HepG2 (cell line): ENCODE data around the gene PCBP1. TPM values are rescaled to one million over a fixed set of nuclear protein-coding genes. Genes with fewer than 3 reads are reported as not detected.

Experiments used
- ETV6 ChIP-seq: sonication (generic); formaldehyde crosslinking; conservative IDR thresholded peaks from 2 replicates; pipeline ENCODE4 v1.4.0; 2020; ENCODE audit warnings: missing genetic modification reagents
- FOXJ3 ChIP-seq: sonication (generic); formaldehyde crosslinking; IDR thresholded peaks from 2 replicates; pipeline ENCODE4 v1.4.0; 2020; ENCODE audit warnings: missing genetic modification reagents, mild to moderate bottlenecking, borderline replicate concordance
- GLI4 ChIP-seq: sonication (generic); formaldehyde crosslinking; IDR thresholded peaks from 2 replicates; pipeline ENCODE4 v1.5.1; 2020; ENCODE audit warnings: missing genetic modification reagents, mild to moderate bottlenecking, moderate library complexity, borderline replicate concordance
- HNRNPLL ChIP-seq: fragments of 200-400 bp; formaldehyde crosslinking; IDR thresholded peaks from 2 replicates; pipeline ENCODE4 v1.6.1; 2017; ENCODE audit warnings: mild to moderate bottlenecking, low read depth, low read length; ENCODE audit not compliant: poor library complexity, severe bottlenecking
- KDM1A ChIP-seq: IDR thresholded peaks from 2 replicates; pipeline ENCODE4 v1.6.1; 2016; ENCODE audit warnings: missing compliant biosample characterization
- KDM3A ChIP-seq: IDR thresholded peaks from 2 replicates; pipeline ENCODE4 v1.6.1; 2018; ENCODE audit warnings: low read depth, missing compliant biosample characterization
- NFIC ChIP-seq: IDR thresholded peaks from 2 replicates; pipeline ENCODE4 v1.6.1; 2012; ENCODE audit warnings: mild to moderate bottlenecking, low read length, inconsistent platforms
- PATZ1 ChIP-seq: sonication (generic); formaldehyde crosslinking; IDR thresholded peaks from 2 replicates; pipeline ENCODE4 v1.4.0; 2020; ENCODE audit warnings: missing genetic modification reagents
- POGZ ChIP-seq: sonication (generic); formaldehyde crosslinking; IDR thresholded peaks from 2 replicates; pipeline ENCODE4 v1.4.0; 2020; ENCODE audit warnings: mild to moderate bottlenecking, missing genetic modification reagents
- RXRA ChIP-seq: sonication (generic); formaldehyde crosslinking; IDR thresholded peaks from 2 replicates; pipeline ENCODE4 v1.5.1; 2020; ENCODE audit warnings: missing genetic modification reagents
- TARDBP ChIP-seq: sonication (generic); formaldehyde crosslinking; IDR thresholded peaks from 2 replicates; pipeline ENCODE4 v1.8.0; 2022; ENCODE audit warnings: mild to moderate bottlenecking, missing genetic modification reagents
- YEATS4 ChIP-seq: sonication (generic); formaldehyde crosslinking; IDR thresholded peaks from 2 replicates; pipeline ENCODE4 v1.4.0; 2020; ENCODE audit warnings: missing genetic modification reagents, borderline replicate concordance
- ZFP36L2 ChIP-seq: sonication (generic); formaldehyde crosslinking; IDR thresholded peaks from 2 replicates; pipeline ENCODE4 v1.4.0; 2020; ENCODE audit warnings: missing genetic modification reagents
- ZFX ChIP-seq: sonication (generic); formaldehyde crosslinking; IDR thresholded peaks from 2 replicates; pipeline ENCODE4 v1.4.0; 2020; ENCODE audit warnings: mild to moderate bottlenecking, low read depth, missing genetic modification reagents, moderate library complexity
- ZNF280D ChIP-seq: sonication (generic); formaldehyde crosslinking; IDR thresholded peaks from 2 replicates; pipeline ENCODE4 v1.5.1; 2020; ENCODE audit warnings: mild to moderate bottlenecking, missing genetic modification reagents
- ZNF34 ChIP-seq: sonication (generic); formaldehyde crosslinking; IDR thresholded peaks from 2 replicates; pipeline ENCODE4 v1.4.0; 2020; ENCODE audit warnings: mild to moderate bottlenecking, missing genetic modification reagents, borderline replicate concordance
- ZNF446 ChIP-seq: sonication (generic); formaldehyde crosslinking; IDR thresholded peaks from 2 replicates; pipeline ENCODE4 v1.5.0; 2020; ENCODE audit warnings: mild to moderate bottlenecking, missing genetic modification reagents
- ZNF512B ChIP-seq: sonication (generic); formaldehyde crosslinking; IDR thresholded peaks from 2 replicates; pipeline ENCODE4 v1.5.1; 2020; ENCODE audit warnings: missing genetic modification reagents, mild to moderate bottlenecking, borderline replicate concordance
- ZSCAN20 ChIP-seq: sonication (generic); formaldehyde crosslinking; IDR thresholded peaks from 2 replicates; pipeline ENCODE4 v1.4.0; 2020; ENCODE audit warnings: missing genetic modification reagents, mild to moderate bottlenecking, borderline replicate concordance
- ZSCAN25 ChIP-seq: sonication (generic); formaldehyde crosslinking; IDR thresholded peaks from 2 replicates; pipeline ENCODE4 v1.8.0; 2022; ENCODE audit warnings: mild to moderate bottlenecking, missing genetic modification reagents
- polyA plus RNA-seq, 8 experiments: library from polyadenylated mRNA; depleted of rRNA in 3 of 8; stranded (reverse) in 7 of 8; unstranded in 1 of 8; fragments of >200 nt; fragmentation: Illumina TruSeq in 4 of 8; extraction: Trizol in 4 of 8; gene quantifications; 2 replicates each; pipeline versions ENCODE4 v1.2.1 to v1.2.3, GENCODE V29; 2011 to 2016; ENCODE audit warnings: low read depth in 4 of 8, missing spikeins in 1 of 8, mixed read lengths in 1 of 8; ENCODE audit not compliant: insufficient read depth in 1 of 8
- total RNA-seq, 5 experiments: library from RNA; depleted of rRNA; stranded (reverse); fragments of >200 nt; fragmentation: Illumina TruSeq; extraction: Trizol; gene quantifications; 2 replicates each; pipeline ENCODE4 v1.2.3, GENCODE V29; 2016; ENCODE audit warnings: low read depth in 1 of 5

Gene PCBP1
- total and polyA plus RNA-seq, 2 of the 13 experiments (the other 11 are each of a cell fraction or from before 2014, with no cell fraction given): 32.0 to 137 TPM

GRCh38 chr2:70086838-70087701 is at the start of gene PCBP1 (continued):
- TF ChIP-seq ZFX (CRISPR knock-in tag) (no peak), ZSCAN25 (CRISPR knock-in tag) (no peak), TARDBP (no peak; the same call in 1 of the 2 replicates), ZNF512B (no peak), ETV6 (CRISPR knock-in tag) (no peak; the same call in 1 of the 2 replicates), YEATS4 (CRISPR knock-in tag) (peak; percentile 100), HNRNPLL (peak; percentile 24), NFIC (no peak; the same call in none of the 2 replicates), FOXJ3 (CRISPR knock-in tag) (no peak), POGZ (CRISPR knock-in tag) (no peak), PATZ1 (CRISPR knock-in tag) (peak; percentile 53), RXRA (CRISPR knock-in tag) (no peak; the same call in 1 of the 2 replicates), KDM1A (CRISPR knock-in tag) (0 out of 2 replicates have a peak, but pooled peaks have one; percentile 7), ZSCAN20 (no peak), ZNF446 (CRISPR knock-in tag) (peak; percentile 74; the same call in 1 of the 2 replicates), ZNF280D (CRISPR knock-in tag) (no peak), GLI4 (CRISPR knock-in tag) (no peak), ZFP36L2 (CRISPR knock-in tag) (no peak), KDM3A (CRISPR knock-in tag) (peak; percentile 66; the same call in 1 of the 2 replicates), ZNF34 (CRISPR knock-in tag) (no peak)
